ENCODE results near the gene RSPH3.
"Not testable (repeated sequence)": the region's sequence is repeated elsewhere in the genome, so short reads cannot be mapped to it uniquely, and the experiment has no call there.

DNA sequence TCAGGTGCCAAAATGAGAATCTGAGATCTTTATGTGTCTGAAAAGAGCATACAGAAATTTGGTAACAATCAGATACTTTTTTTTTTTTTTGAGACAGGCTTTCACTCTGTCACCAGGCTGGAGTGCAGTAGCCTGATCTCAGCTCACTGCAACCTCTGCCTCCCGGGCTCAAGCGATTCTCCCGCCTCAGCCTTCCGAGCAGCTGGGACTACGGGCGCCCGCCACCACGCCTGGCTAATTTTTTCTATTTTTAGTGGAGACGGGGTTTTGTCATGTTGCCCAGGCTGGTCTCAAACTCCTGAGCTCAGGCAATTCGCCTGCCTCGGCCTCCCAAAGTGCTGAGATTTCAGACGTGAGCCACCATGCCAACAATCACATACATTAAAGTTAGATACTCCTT is 38.3 kb upstream of the RSPH3 start:
- TF ChIP-seq, protein P1, sequence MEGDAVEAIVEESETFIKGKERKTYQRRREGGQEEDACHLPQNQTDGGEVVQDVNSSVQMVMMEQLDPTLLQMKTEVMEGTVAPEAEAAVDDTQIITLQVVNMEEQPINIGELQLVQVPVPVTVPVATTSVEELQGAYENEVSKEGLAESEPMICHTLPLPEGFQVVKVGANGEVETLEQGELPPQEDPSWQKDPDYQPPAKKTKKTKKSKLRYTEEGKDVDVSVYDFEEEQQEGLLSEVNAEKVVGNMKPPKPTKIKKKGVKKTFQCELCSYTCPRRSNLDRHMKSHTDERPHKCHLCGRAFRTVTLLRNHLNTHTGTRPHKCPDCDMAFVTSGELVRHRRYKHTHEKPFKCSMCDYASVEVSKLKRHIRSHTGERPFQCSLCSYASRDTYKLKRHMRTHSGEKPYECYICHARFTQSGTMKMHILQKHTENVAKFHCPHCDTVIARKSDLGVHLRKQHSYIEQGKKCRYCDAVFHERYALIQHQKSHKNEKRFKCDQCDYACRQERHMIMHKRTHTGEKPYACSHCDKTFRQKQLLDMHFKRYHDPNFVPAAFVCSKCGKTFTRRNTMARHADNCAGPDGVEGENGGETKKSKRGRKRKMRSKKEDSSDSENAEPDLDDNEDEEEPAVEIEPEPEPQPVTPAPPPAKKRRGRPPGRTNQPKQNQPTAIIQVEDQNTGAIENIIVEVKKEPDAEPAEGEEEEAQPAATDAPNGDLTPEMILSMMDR (IDR thresholded peaks at IDR 0.05; ENCODE audit: poor library complexity) = not testable (repeated sequence)
- not testable (repeated sequence) for TF ChIP-seq EZH2 (IDR thresholded peaks at IDR 0.05; ENCODE audit: borderline replicate concordance); EZH2phosphoT487 (IDR thresholded peaks at IDR 0.05; ENCODE audit: low read depth, severe bottlenecking, unreplicated experiment)

Measured in hepatocyte (in vitro differentiated cells).